ENCODE measurements around the gene BRAP.
"Not testable (repeated sequence)": the region's sequence is repeated elsewhere in the genome, so short reads cannot be mapped to it uniquely, and the experiment has no call there.

Gene BRAP

GRCh38 chr12:111672822-111673381 is 12.9 kb downstream of the BRAP start:
- DNase-seq = no peak

- DNase-seq = no peak
Observed at GRCh38 chr12:111664961-111665865, 20.5 kb downstream of the BRAP start.

GRCh38 chr12:111664499-111664898 is 21.3 kb downstream of the BRAP start:
- no peak for DNase-seq

- DNase-seq = no peak
Observed at GRCh38 chr12:111656016-111656415, 29.7 kb downstream of the BRAP start.

- no peak for DNase-seq
Observed at GRCh38 chr12:111655356-111655755, 30.4 kb downstream of the BRAP start.

GRCh38 chr12:111653596-111653995 is 32.2 kb downstream of the BRAP start:
- DNase-seq = no peak

- DNase-seq = not testable (repeated sequence)
Observed at GRCh38 chr12:111652530-111652929, 33.2 kb downstream of the BRAP start.

- DNase-seq = no peak
Observed at GRCh38 chr12:111650912-111651311, 34.8 kb downstream of the BRAP start.

- no peak for DNase-seq
Observed at GRCh38 chr12:111645433-111645832, 40.3 kb downstream of the BRAP start.

GRCh38 chr12:111643427-111643826 is 42.3 kb downstream of the BRAP start:
- no peak for DNase-seq

GRCh38 chr12:111642681-111643426 is 42.9 kb downstream of the BRAP start:
- DNase-seq = no peak

GRCh38 chr12:111640506-111640905 is 45.2 kb downstream of the BRAP start:
- no peak for DNase-seq

GRCh38 chr12:111638556-111638955 is 47.2 kb downstream of the BRAP start:
- DNase-seq = no peak

GRCh38 chr12:111636209-111636945 is 49.4 kb downstream of the BRAP start:
- no peak for DNase-seq

GRCh38 chr12:111635524-111635923 is 50.2 kb downstream of the BRAP start:
- DNase-seq = no peak

GRCh38 chr12:111628505-111629260 is 57.1 kb downstream of the BRAP start:
- no peak for DNase-seq

- DNase-seq = no peak
Observed at GRCh38 chr12:111626230-111626629, 59.5 kb downstream of the BRAP start.

- DNase-seq = no peak
Observed at GRCh38 chr12:111624540-111624939, 61.2 kb downstream of the BRAP start.

GRCh38 chr12:111617841-111618240 is 67.9 kb downstream of the BRAP start:
- DNase-seq = not testable (repeated sequence)

GRCh38 chr12:111616177-111616623 is 69.6 kb downstream of the BRAP start:
- no peak for DNase-seq

GRCh38 chr12:111607239-111607638 is 78.5 kb downstream of the BRAP start:
- no peak for DNase-seq

- no peak for DNase-seq
Observed at GRCh38 chr12:111606767-111607230, 79.0 kb downstream of the BRAP start.
